ENCODE results near the gene ACYP2.

Gene ACYP2

DNA sequence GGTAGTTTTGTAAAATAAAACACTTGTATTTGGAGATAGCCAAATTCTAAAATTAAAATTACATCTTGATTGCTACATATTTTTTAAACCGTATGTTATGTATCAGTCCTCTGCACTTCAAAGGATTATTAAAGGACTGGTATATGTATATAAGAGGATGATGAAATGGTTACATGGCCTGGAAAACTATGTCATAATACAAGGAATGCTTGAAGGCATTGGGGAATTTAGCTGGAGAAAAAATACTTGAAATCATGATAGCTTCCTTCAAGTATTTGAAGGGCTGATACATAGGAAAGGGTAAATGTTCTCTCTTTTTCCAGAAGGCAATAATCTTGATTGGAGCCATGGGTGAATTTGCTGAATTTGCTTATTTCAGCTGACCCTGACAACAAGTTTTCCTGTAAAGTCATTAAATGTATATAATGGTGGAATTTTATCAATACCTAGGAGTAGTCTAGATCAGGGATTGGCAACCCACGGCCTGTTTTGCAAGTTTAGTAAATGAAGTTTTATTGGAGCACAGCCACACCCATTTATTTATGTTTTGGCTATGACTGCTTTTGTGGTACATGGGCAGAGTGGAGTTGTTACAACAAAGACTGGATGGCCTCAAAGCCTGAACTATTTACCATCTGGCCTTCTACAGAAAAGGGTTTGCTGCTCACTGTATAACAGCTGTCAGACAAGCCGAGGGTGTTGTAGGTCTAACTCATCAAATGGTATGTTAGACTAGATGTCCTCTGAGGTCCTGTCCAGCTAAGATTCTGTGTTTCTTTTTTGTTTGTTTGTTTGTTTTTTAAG, 34.4 kb downstream of the ACYP2 start:
- ChIA-PET POLR2A (no interaction called here), CTCF (interaction anchor here (1.2 kb wide), 1 partner anchor 43 kb away, joined by 3 read pairs; no protein-coding TSS in a partner anchor)
- TF ChIP-seq ZNF10 (tag by site-specific recombination; IDR thresholded peaks at IDR 0.05) (no peak), SP3 (tag by site-specific recombination; IDR thresholded peaks at IDR 0.05) (no peak), HOXD13 (CRISPR knock-in tag; IDR thresholded peaks at IDR 0.05; ENCODE audit: borderline replicate concordance) (no peak), ZNF37A (tag by site-specific recombination; IDR thresholded peaks at IDR 0.05) (no peak), ZNF324 (tag by site-specific recombination; IDR thresholded peaks at IDR 0.05) (no peak), ZNF335 (tag by site-specific recombination; conservative IDR thresholded peaks at IDR 0.05) (no peak), ZEB2 (tag by site-specific recombination; IDR thresholded peaks at IDR 0.05) (no peak), ZSCAN16 (tag by site-specific recombination; IDR thresholded peaks at IDR 0.05) (no peak), TRIM28 (IDR thresholded peaks at IDR 0.05; ENCODE audit: borderline replicate concordance, low read length) (no peak), ZNF549 (tag by site-specific recombination; IDR thresholded peaks at IDR 0.05) (no peak), ZNF146 (tag by site-specific recombination; IDR thresholded peaks at IDR 0.05) (no peak), ZNF394 (tag by site-specific recombination; IDR thresholded peaks at IDR 0.05; ENCODE audit: borderline replicate concordance) (no peak), ZNF585B (tag by site-specific recombination; IDR thresholded peaks at IDR 0.05) (no peak), TCF7L2 (IDR thresholded peaks at IDR 0.05; ENCODE audit: borderline replicate concordance, low read depth, low read length) (no peak)
- TF ChIP-seq, protein P1, sequence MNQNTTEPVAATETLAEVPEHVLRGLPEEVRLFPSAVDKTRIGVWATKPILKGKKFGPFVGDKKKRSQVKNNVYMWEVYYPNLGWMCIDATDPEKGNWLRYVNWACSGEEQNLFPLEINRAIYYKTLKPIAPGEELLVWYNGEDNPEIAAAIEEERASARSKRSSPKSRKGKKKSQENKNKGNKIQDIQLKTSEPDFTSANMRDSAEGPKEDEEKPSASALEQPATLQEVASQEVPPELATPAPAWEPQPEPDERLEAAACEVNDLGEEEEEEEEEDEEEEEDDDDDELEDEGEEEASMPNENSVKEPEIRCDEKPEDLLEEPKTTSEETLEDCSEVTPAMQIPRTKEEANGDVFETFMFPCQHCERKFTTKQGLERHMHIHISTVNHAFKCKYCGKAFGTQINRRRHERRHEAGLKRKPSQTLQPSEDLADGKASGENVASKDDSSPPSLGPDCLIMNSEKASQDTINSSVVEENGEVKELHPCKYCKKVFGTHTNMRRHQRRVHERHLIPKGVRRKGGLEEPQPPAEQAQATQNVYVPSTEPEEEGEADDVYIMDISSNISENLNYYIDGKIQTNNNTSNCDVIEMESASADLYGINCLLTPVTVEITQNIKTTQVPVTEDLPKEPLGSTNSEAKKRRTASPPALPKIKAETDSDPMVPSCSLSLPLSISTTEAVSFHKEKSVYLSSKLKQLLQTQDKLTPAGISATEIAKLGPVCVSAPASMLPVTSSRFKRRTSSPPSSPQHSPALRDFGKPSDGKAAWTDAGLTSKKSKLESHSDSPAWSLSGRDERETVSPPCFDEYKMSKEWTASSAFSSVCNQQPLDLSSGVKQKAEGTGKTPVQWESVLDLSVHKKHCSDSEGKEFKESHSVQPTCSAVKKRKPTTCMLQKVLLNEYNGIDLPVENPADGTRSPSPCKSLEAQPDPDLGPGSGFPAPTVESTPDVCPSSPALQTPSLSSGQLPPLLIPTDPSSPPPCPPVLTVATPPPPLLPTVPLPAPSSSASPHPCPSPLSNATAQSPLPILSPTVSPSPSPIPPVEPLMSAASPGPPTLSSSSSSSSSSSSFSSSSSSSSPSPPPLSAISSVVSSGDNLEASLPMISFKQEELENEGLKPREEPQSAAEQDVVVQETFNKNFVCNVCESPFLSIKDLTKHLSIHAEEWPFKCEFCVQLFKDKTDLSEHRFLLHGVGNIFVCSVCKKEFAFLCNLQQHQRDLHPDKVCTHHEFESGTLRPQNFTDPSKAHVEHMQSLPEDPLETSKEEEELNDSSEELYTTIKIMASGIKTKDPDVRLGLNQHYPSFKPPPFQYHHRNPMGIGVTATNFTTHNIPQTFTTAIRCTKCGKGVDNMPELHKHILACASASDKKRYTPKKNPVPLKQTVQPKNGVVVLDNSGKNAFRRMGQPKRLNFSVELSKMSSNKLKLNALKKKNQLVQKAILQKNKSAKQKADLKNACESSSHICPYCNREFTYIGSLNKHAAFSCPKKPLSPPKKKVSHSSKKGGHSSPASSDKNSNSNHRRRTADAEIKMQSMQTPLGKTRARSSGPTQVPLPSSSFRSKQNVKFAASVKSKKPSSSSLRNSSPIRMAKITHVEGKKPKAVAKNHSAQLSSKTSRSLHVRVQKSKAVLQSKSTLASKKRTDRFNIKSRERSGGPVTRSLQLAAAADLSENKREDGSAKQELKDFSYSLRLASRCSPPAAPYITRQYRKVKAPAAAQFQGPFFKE (tag by site-specific recombination; IDR thresholded peaks at IDR 0.05; ENCODE audit: borderline replicate concordance), result no peak
- TF ChIP-seq, protein P2, sequence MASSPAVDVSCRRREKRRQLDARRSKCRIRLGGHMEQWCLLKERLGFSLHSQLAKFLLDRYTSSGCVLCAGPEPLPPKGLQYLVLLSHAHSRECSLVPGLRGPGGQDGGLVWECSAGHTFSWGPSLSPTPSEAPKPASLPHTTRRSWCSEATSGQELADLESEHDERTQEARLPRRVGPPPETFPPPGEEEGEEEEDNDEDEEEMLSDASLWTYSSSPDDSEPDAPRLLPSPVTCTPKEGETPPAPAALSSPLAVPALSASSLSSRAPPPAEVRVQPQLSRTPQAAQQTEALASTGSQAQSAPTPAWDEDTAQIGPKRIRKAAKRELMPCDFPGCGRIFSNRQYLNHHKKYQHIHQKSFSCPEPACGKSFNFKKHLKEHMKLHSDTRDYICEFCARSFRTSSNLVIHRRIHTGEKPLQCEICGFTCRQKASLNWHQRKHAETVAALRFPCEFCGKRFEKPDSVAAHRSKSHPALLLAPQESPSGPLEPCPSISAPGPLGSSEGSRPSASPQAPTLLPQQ (tag by site-specific recombination; IDR thresholded peaks at IDR 0.05), result no peak
- no peaks in the 10 kb centered on the region for H3K4me1 ChIP-seq (ENCODE audit: control insufficient read depth, insufficient read depth, low read length)
- H3K4me3 ChIP-seq (ENCODE audit: low read depth, low read length), result no peak overlapping the region
- H3K36me3 ChIP-seq (ENCODE audit: control insufficient read depth in 2 of 2, insufficient read depth in 1 of 2, low read length in 2 of 2), result no peaks in the 10 kb centered on the region
- no peak overlapping the region for H3K27ac ChIP-seq (ENCODE audit: extremely low read depth, low read depth, low read length)
- no peaks in the 10 kb centered on the region for H3K9me3 ChIP-seq (ENCODE audit: control insufficient read depth, insufficient read depth, low read depth, low read length)

DNA sequence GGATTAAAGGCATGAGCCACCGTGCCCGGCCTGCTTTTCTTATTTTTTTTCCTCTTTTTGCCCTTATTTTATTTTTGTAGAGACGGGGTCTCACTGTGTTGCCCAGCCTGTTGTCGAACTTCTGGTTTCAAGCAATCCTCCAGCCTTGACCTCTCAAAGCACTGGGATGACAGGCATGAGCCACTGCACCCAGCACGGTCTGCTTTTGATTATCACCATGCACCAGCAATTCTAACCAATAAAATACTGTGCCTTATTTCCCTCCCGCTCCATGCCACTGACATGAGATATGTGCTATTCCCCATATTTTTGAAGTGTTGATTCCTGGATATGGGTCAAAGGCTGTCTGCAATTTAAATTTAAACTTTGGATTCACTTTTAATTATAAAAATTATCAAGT, 42.9 kb downstream of the ACYP2 start:
- POLR2A ChIA-PET, result no interaction called here
- TF ChIP-seq ZNF121 (tag by site-specific recombination; IDR thresholded peaks at IDR 0.05) (no peak), TRIM28 (IDR thresholded peaks at IDR 0.05; ENCODE audit: borderline replicate concordance, low read length) (no peak), ZNF133 (tag by site-specific recombination; IDR thresholded peaks at IDR 0.05) (no peak), BCL11B (tag by site-specific recombination; IDR thresholded peaks at IDR 0.05; ENCODE audit: low read depth) (no peak), ZNF600 (tag by site-specific recombination; IDR thresholded peaks at IDR 0.05) (no peak), ZNF837 (tag by site-specific recombination; IDR thresholded peaks at IDR 0.05) (no peak)
- TF ChIP-seq, protein P3, sequence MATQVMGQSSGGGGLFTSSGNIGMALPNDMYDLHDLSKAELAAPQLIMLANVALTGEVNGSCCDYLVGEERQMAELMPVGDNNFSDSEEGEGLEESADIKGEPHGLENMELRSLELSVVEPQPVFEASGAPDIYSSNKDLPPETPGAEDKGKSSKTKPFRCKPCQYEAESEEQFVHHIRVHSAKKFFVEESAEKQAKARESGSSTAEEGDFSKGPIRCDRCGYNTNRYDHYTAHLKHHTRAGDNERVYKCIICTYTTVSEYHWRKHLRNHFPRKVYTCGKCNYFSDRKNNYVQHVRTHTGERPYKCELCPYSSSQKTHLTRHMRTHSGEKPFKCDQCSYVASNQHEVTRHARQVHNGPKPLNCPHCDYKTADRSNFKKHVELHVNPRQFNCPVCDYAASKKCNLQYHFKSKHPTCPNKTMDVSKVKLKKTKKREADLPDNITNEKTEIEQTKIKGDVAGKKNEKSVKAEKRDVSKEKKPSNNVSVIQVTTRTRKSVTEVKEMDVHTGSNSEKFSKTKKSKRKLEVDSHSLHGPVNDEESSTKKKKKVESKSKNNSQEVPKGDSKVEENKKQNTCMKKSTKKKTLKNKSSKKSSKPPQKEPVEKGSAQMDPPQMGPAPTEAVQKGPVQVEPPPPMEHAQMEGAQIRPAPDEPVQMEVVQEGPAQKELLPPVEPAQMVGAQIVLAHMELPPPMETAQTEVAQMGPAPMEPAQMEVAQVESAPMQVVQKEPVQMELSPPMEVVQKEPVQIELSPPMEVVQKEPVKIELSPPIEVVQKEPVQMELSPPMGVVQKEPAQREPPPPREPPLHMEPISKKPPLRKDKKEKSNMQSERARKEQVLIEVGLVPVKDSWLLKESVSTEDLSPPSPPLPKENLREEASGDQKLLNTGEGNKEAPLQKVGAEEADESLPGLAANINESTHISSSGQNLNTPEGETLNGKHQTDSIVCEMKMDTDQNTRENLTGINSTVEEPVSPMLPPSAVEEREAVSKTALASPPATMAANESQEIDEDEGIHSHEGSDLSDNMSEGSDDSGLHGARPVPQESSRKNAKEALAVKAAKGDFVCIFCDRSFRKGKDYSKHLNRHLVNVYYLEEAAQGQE (tag by site-specific recombination; IDR thresholded peaks at IDR 0.05), result no peak
- TF ChIP-seq, protein P4, sequence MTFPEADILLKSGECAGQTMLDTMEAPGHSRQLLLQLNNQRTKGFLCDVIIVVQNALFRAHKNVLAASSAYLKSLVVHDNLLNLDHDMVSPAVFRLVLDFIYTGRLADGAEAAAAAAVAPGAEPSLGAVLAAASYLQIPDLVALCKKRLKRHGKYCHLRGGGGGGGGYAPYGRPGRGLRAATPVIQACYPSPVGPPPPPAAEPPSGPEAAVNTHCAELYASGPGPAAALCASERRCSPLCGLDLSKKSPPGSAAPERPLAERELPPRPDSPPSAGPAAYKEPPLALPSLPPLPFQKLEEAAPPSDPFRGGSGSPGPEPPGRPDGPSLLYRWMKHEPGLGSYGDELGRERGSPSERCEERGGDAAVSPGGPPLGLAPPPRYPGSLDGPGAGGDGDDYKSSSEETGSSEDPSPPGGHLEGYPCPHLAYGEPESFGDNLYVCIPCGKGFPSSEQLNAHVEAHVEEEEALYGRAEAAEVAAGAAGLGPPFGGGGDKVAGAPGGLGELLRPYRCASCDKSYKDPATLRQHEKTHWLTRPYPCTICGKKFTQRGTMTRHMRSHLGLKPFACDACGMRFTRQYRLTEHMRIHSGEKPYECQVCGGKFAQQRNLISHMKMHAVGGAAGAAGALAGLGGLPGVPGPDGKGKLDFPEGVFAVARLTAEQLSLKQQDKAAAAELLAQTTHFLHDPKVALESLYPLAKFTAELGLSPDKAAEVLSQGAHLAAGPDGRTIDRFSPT (tag by site-specific recombination; IDR thresholded peaks at IDR 0.05), result no peak

More for the DNA sequence above, 42.9 kb downstream of the ACYP2 start:
- Histone ChIP-seq H3K4me1 (ENCODE audit: control insufficient read depth, insufficient read depth, low read length) (no peaks in the 10 kb centered on the region), H3K9me3 (ENCODE audit: control insufficient read depth, insufficient read depth, low read depth, low read length) (no peaks in the 10 kb centered on the region), H3K36me3 (ENCODE audit: control insufficient read depth in 2 of 2, insufficient read depth in 1 of 2, low read length in 2 of 2) (no peaks in the 10 kb centered on the region), H3K27ac (ENCODE audit: extremely low read depth, low read depth, low read length) (no peak overlapping the region), H3K4me3 (ENCODE audit: low read depth, low read length) (no peak overlapping the region)
- CTCF ChIA-PET, result no interaction called here

Data from HEK293 (cell line).